Neural crest cell (in vitro differentiated cells): Measurements from ENCODE around the gene ZNF664. TPM values are rescaled to one million over a fixed set of nuclear protein-coding genes. Genes with fewer than 3 reads are reported as not detected.

Experiments used
- DNase-seq: peaks from one replicate; pipeline ENCODE4 v3.0.0; 2021; ENCODE audit warnings: low read depth, mixed read lengths, low spot score
- H3K27ac Mint-ChIP-seq: one replicate; pipeline ENCODE4 v1.8.0; 2021; ENCODE audit warnings: mild to moderate bottlenecking, mixed read lengths; ENCODE audit not compliant: unreplicated experiment
- H3K27me3 Mint-ChIP-seq: 2 replicates; pipeline ENCODE4 v1.8.0; 2021; ENCODE audit warnings: low read depth, mild to moderate bottlenecking, mixed read lengths
- H3K36me3 Mint-ChIP-seq: 2 replicates; pipeline ENCODE4 v1.8.0; 2021; ENCODE audit warnings: low read depth, mild to moderate bottlenecking, mixed read lengths
- H3K4me1 Mint-ChIP-seq: 2 replicates; pipeline ENCODE4 v1.8.0; 2021; ENCODE audit warnings: mixed read lengths
- H3K4me3 Mint-ChIP-seq: one replicate; pipeline ENCODE4 v1.8.0; 2021; ENCODE audit warnings: mild to moderate bottlenecking, mixed read lengths
- H3K9me3 Mint-ChIP-seq: 2 replicates; pipeline ENCODE4 v1.8.0; 2021; ENCODE audit warnings: mixed read lengths
- total RNA-seq: library from RNA; stranded (reverse); gene quantifications from 2 replicates; pipeline ENCODE4 v1.2.1, GENCODE V29; 2021
- TF ChIP-seq, protein P1 (sequence below): fragments of 200-600 bp; sonication (generic); conservative IDR thresholded peaks from 2 replicates; pipeline ENCODE4 v1.5.0; 2021; ENCODE audit warnings: antibody characterized with exemption, mild to moderate bottlenecking

ZNF664 gene
- total RNA-seq, 1 donor from 2014 or later = 156 TPM

DNA sequence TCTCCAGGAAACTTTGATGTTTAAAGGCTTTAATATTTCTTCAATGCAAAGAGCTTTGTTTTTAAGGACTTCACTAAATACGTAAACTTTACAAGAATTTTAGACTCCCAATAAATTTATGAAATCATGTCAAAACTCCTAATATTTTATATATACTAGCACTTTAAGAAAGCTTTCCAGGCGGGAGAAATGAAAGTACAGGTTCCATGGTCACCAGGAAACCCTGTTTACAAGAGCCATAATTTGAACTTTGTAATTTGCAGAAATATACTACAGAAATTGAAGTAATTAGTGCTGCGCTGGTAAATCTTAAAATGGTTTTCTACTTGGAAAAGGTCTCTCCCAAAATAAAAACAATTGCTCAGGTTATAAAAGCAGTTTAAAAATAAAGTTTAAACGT, 9.2 kb upstream of the ZNF664 start:
- peaks cover 7% of the 10 kb centered on the region for H3K27me3 Mint-ChIP-seq
- no peaks in the 10 kb centered on the region for H3K9me3 Mint-ChIP-seq
- H3K27ac Mint-ChIP-seq = no peak overlapping the region
- H3K4me1 Mint-ChIP-seq = peaks cover 31% of the 10 kb centered on the region
- TF ChIP-seq, protein P1, sequence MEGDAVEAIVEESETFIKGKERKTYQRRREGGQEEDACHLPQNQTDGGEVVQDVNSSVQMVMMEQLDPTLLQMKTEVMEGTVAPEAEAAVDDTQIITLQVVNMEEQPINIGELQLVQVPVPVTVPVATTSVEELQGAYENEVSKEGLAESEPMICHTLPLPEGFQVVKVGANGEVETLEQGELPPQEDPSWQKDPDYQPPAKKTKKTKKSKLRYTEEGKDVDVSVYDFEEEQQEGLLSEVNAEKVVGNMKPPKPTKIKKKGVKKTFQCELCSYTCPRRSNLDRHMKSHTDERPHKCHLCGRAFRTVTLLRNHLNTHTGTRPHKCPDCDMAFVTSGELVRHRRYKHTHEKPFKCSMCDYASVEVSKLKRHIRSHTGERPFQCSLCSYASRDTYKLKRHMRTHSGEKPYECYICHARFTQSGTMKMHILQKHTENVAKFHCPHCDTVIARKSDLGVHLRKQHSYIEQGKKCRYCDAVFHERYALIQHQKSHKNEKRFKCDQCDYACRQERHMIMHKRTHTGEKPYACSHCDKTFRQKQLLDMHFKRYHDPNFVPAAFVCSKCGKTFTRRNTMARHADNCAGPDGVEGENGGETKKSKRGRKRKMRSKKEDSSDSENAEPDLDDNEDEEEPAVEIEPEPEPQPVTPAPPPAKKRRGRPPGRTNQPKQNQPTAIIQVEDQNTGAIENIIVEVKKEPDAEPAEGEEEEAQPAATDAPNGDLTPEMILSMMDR = no peak
- DNase-seq = no peak
- no peaks in the 10 kb centered on the region for H3K36me3 Mint-ChIP-seq
- H3K4me3 Mint-ChIP-seq = no peak overlapping the region

DNA sequence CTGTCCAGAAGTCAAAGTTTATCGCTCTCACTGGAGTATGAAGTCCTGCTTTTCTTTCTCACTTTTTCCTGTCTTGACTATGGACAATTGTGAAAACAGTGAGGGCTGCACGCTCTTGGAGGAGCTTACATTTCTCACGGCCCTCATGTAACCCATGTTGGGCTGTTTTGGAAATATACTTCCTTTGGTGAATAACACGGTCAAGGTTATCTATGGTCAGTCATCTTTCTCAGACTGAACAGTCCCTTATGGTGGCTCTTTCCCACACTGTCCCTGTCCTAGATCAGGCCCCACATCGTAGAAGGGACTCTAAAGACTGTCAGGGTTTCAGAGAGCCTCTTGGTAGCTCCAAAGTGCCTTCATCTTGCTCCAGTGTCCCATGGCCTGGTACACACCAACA, 7.6 kb upstream of the ZNF664 start:
- H3K4me1 Mint-ChIP-seq = peaks cover 44% of the 10 kb centered on the region
- H3K27me3 Mint-ChIP-seq = peaks cover 14% of the 10 kb centered on the region
- no peak overlapping the region for H3K27ac Mint-ChIP-seq
- DNase-seq = no peak
- TF ChIP-seq, protein P1 = no peak
- H3K4me3 Mint-ChIP-seq = no peak overlapping the region
- H3K9me3 Mint-ChIP-seq = no peaks in the 10 kb centered on the region
- no peaks in the 10 kb centered on the region for H3K36me3 Mint-ChIP-seq

DNA sequence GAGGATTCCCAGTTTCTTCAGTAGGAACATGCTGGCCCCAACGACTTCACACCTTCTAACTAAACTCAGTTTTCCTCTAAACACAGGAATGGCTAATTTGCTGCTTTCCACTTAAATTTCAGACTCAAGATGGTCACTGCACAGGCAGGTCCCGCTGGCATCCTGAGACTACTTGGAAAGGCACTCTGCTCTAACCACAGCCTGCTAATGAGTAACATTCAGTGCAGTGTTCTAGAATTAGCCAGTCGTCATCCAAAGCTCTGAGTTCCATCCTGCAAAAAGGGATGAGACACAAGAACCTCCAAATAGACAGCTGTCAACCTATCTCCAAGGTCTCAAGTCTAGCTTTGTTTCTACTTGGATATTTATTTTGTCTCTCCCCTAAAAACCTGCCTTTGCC, 6.4 kb upstream of the ZNF664 start:
- no peaks in the 10 kb centered on the region for H3K9me3 Mint-ChIP-seq
- TF ChIP-seq, protein P1 = no peak
- no peak for DNase-seq
- peaks cover 16% of the 10 kb centered on the region for H3K27me3 Mint-ChIP-seq
- peaks cover 48% of the 10 kb centered on the region for H3K4me1 Mint-ChIP-seq
- no peak overlapping the region for H3K4me3 Mint-ChIP-seq
- H3K27ac Mint-ChIP-seq = no peak overlapping the region
- H3K36me3 Mint-ChIP-seq = no peaks in the 10 kb centered on the region

DNA sequence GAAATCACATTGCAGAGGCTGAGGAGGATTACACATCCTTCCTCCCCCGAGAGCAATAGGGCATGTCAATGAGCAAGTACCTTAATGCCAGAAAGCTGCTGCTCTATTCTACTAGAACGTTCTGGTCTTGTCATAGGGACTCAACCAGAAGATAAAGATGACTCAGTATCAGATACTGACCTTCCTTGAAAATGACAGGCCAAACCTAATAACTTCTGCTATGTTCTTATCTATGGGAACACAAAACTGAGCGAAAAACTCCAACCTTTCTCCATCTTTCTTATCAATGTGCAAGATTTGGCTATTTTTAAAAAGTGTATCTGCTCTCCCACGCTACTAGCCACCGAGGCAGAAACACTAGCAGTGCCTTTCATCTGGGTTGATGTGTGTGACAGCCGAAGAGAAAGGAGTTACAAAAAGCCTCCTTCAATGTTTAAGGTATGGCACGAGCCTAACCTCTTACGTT, 5.9 kb upstream of the ZNF664 start:
- Mint-ChIP-seq H3K4me3 (no peak overlapping the region), H3K9me3 (no peaks in the 10 kb centered on the region), H3K27ac (no peak overlapping the region), H3K27me3 (peaks cover 18% of the 10 kb centered on the region), H3K36me3 (no peaks in the 10 kb centered on the region), H3K4me1 (peaks cover 50% of the 10 kb centered on the region)
- TF ChIP-seq, protein P1 = no peak
- no peak for DNase-seq

DNA sequence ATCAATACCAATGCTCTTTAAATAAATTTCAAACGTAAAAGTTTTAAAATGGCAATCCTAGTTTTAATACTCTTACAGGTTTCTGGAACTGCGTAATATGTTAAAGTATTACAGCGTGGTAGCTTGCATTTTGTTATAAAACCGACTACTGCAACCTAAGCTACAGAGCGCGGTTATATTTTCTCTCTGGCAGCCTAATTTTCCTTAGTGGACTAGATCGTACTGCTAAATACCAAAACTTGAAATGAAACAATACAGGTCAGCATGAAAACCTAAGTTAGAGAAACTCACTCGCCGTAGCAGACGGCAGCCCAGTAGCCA, 1.6 kb upstream of the ZNF664 start:
- Mint-ChIP-seq H3K36me3 (peaks cover 10% of the 10 kb centered on the region), H3K27me3 (peaks cover 15% of the 10 kb centered on the region), H3K9me3 (no peaks in the 10 kb centered on the region), H3K27ac (no peak overlapping the region), H3K4me3 (peak overlapping the region; percentile 97), H3K4me1 (peaks cover 63% of the 10 kb centered on the region)
- TF ChIP-seq, protein P1 = no peak
- no peak for DNase-seq
